AG04449 (cell line): Measurements from ENCODE around the gene NPAS3.

Source experiments
- CTCF ChIA-PET: fragments of 350-600 bp; formaldehyde crosslinking; extraction: SDS; loops from one replicate; lab custom pipeline; 2021; ENCODE audit warnings: antibody characterized with exemption; lab: Yijun Ruan, JAX
- POLR2A ChIA-PET: fragments of 400-600, 350-600 bp; formaldehyde crosslinking; extraction: SDS; loops from one replicate; lab custom pipeline; 2020; ENCODE audit warnings: antibody characterized with exemption, inconsistent platforms; lab: Yijun Ruan, JAX
- DNase-seq: peaks from one replicate; pipeline ENCODE4 v3.0.0-alpha.2; 2010; ENCODE audit warnings: low read depth, low spot score
- H3K4me3 ChIP-seq: 2 replicates; pipeline ENCODE4 v1.5.1; 2011; ENCODE audit warnings: low read depth, mild to moderate bottlenecking, control low read depth, low read length
- CTCF ChIP-seq: IDR thresholded peaks from one replicate; pipeline ENCODE4 v1.5.1; 2011; ENCODE audit warnings: mild to moderate bottlenecking, moderate library complexity, low read length, control low read depth, inconsistent platforms; ENCODE audit not compliant: insufficient read depth; ENCODE audit errors: missing control alignments

The NPAS3 gene

GRCh38 chr14:33704481-33704880 lies 765.8 kb downstream of the NPAS3 start:
- ChIA-PET CTCF (interaction anchor here (0.6 to 0.8 kb wide), 2 partner anchors 14 to 389 kb away, joined by 3 read pairs; no protein-coding TSS in a partner anchor), POLR2A (no interaction called here)
- no peak for TF ChIP-seq CTCF
- DNase-seq, result no peak
- no peak overlapping the region for H3K4me3 ChIP-seq

GRCh38 chr14:33705490-33705889 lies 766.8 kb downstream of the NPAS3 start:
- no peak for TF ChIP-seq CTCF
- no peak overlapping the region for H3K4me3 ChIP-seq
- no peak for DNase-seq
- POLR2A ChIA-PET, result no interaction called here
- CTCF ChIA-PET, result interaction anchor here (0.8 kb wide), 1 partner anchor 15 kb away, joined by 3 read pairs; no protein-coding TSS in a partner anchor

- ChIA-PET CTCF (interaction anchor here (1.2 kb wide), 1 partner anchor 15 kb away, joined by 3 read pairs; no protein-coding TSS in a partner anchor), POLR2A (no interaction called here)
- H3K4me3 ChIP-seq, result no peak overlapping the region
- no peak for DNase-seq
- no peak for TF ChIP-seq CTCF
Observed at GRCh38 chr14:33707716-33708115, 769.0 kb downstream of the NPAS3 start.

- no peak for DNase-seq
- TF ChIP-seq CTCF, result no peak
- CTCF ChIA-PET, result no interaction called here
- no peak overlapping the region for H3K4me3 ChIP-seq
- POLR2A ChIA-PET, result no interaction called here
Observed at GRCh38 chr14:33709283-33709682, 770.6 kb downstream of the NPAS3 start.

GRCh38 chr14:33709711-33710110 lies 771.0 kb downstream of the NPAS3 start:
- TF ChIP-seq CTCF, result no peak
- CTCF ChIA-PET, result no interaction called here
- POLR2A ChIA-PET, result no interaction called here
- no peak overlapping the region for H3K4me3 ChIP-seq
- no peak for DNase-seq

GRCh38 chr14:33710273-33710672 lies 771.6 kb downstream of the NPAS3 start:
- POLR2A ChIA-PET, result no interaction called here
- CTCF ChIA-PET, result no interaction called here
- H3K4me3 ChIP-seq, result no peak overlapping the region
- TF ChIP-seq CTCF, result no peak
- DNase-seq, result no peak
